Embryonic facial prominence (tissue), 1 donor: Measurements from ENCODE around the gene FUT8.

Experiments used
- DNase-seq: peaks from one replicate; pipeline ENCODE4 v3.0.0-alpha.2; 2016; ENCODE audit errors: extremely low spot score

FUT8 gene

DNA sequence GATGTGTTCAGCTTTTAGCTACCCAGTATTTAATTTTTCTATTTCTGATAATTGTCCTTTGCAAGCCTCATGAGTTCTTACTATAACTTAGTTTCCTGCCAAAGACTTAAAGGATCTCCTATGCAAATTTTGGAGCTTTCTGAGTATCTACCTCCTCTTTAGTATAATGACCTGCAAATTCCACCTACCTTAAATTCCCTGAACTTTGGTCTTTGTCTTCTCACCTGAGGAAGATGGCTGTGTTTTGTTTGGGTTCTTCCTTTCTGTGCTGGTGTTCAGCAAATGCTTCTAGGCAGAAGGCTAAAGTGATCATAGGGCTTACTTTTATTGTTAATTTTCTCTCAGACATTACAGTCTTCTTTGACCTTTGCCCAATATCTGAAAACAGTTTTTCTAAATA lies 142.8 kb downstream of the FUT8 start:
- no peak for DNase-seq

DNA sequence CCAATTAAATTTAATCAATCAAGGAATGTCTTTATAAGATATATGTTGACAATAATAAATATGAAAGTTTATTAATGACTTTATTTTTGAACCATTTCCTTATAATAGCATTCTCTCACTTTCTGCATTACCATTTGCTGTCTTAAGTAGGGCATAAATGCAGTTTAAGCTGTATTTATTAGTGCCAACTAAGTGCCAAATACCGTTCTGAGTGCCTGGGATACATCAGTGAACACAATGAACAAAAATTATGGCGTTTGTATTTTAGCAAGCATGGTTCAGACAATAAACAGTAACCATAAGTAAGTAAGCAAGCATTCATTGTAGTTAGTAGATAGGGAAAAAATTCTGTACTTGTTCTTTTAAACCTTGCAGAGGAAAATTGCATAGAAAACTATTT lies 145.8 kb downstream of the FUT8 start:
- no peak for DNase-seq

DNA sequence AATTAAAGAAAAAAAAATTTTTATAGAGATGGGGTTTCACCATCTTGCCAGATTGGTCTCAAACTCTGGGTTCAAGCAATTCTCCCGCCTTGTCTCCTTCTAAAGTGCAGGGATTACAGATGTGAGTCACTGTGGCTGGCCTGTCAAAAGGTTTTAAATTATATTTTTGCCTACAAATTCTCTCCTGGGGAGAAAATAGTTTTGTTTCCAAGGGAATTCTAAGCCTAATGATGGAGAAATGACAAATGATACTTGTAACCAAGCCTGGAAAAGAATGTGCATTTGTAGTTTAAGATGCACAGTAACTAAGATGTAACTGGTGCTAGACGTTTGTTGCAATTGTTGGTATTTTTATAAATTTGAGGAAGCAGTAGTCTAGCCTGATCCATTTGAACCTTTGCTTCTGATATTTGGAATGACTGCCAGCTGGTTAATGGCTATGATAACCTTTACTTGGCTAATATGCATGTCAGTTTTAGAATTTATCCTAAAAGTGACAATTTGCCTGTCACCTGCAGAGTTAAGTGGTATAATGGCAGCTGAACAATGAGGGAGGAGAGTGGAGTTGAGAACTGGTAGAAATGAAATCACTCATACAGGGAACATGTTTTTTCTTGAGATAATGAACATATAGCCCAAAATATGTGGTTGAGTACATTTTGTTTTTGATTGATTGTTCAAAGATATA lies 148.0 kb downstream of the FUT8 start:
- DNase-seq = no peak

DNA sequence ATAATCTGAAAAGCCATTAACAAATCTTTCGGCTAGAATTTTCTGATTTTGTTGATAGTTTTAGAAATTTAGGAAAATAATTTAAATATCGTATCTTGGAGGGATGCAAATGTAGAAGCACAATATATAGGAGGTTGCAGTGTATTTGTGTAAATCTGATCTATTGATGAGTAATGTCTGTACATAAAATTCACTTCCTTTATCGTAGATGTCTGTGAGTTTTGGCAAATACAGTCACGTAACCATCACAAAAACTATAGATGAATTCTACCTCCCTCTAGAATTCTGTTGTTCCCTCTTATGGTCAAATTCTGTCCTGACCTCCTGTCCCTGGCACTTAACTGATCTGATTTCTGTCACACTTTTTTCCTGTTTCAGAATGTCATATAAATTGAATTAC lies 151.8 kb downstream of the FUT8 start:
- no peak for DNase-seq

DNA sequence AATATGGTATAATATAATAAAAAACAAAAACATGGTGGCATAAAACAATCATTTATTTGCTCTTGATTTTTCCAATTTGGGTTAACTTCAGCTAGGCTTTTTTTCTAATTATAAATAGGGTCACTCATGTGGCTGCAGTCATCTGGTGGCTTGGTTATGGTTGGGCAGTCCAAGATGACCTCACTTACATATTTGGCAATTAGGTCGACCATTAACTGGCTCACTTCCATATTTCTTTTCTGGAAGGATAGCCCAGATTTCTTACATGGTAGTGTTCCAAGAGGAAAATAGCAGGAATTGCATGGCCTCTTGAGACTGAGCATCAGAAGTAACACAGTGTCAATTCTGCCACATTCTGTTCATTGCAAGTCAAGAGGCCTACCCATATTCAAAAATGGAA lies 153.4 kb downstream of the FUT8 start:
- DNase-seq = no peak

DNA sequence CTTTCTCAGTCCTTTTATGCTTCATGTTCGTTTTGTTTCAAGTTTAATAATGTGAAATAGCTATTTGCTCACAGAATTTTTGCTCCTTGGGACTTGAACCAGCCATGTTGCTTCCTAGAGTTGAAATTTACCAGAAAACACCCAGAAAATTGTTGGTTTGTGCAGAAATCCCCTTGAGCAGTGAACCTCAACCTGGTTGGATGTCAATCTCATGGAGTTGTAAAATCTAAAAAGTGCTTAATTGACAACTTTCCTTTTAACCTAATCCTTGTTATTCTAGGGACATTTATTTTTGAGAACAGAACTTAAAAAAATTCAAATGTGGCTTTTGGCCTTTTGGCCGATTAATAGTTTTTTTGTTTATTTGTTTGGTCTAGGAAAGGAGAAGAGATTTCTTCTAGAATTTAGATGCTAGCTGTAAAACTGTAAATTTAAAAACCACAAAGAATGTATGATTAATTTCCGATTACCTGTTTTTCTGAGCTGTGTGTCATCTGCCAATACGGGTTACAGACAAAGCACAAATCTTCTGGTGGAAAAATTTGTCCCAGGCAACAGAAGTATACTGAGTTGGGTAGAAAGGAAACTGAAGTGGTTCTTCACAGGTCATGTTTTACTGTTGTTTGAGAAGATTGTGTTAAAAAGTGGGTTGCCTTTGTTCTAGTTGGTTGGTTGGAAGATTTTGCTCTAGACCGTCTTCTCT lies 154.4 kb downstream of the FUT8 start:
- DNase-seq = no peak

DNA sequence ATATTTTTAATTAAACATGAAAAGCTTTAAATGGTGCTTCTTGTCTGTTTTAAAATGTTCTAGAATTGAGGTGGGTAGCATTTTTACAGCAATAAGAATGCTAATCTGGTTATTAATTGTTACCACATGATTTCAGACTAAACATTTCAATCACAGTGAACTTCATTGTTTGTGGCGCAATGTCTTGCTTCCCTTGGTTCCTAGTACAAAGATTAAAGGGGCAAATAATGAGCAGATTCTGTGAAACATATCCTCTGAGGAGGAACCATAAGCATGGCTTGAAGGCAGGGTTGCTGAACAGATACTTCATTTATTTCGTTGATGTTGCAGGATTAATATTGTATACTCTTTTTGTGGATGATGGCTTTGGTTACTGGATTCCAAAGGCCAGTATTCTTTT lies 162.1 kb downstream of the FUT8 start:
- no peak for DNase-seq

DNA sequence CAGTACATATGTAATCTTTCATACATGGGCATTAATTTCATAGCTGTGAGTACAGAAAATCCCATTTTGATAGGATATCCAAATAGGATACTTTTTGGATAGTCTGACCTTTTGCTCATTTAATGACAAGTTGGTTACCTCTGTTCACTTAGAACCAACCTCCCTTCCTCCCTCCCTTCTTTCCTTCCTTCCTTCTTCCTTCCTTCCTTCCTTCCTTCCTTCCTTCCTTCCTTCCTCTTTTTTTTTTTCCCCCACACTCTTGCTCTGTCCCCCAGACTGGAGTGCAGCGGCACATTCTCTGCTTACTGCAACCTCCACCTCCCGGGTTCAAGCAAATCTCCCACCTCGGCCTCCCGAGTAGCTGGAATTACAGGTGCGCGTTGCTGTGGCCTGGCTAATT lies 162.9 kb downstream of the FUT8 start:
- DNase-seq = no peak

DNA sequence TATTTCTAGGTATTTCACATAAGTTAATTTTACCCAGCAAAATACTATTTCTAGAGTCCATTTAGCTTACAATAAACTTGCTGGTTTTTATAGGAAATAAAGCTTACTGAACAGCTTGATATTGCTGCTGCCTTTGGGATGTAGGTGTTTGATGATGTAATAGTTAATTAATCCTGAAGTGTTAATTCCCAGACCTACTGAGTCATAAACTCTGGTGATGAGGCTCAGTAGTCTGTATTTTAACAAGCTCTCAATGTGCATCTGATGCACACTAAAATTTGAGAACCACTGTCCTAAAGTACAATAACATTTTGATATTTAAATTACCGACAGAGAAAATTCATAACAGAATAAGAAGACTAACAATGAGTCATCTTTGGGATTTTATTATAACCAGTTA lies 168.4 kb downstream of the FUT8 start:
- DNase-seq = no peak

DNA sequence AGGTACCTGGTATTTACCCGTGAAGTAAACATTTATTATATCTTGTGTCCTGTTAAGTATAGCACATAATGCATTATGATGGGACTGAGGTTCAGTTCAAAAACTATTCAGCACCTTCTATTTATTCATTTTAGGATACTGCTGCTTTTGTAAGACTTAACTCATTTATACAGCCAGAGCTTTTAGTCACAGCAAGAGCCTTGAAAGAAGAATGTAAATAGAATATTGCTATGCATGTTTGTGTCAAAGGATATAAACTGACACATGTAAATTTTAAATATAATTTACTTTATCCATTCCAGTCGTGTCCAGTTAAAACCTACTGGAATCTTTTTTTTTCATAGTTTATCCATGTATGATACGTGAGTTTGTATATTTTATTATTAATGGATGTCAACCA lies 168.8 kb downstream of the FUT8 start:
- DNase-seq = no peak

DNA sequence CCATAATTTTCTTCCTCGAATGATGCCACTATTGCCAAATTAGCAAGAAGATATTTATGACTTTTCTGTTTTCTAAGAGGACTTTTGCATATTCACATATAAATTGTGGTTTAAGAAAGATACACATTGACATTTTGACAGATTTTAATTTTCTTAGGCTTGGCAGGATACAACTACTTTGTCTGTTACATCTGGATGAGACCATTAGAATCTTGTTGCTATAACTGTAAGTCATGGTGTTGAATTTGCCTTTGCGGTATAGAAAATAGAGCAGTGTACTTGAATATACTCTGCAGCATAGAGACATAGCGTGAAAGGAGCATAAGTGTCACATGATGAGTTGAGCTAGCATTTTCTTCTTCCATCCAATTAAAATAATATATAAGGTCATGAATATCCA lies 169.3 kb downstream of the FUT8 start:
- DNase-seq = no peak

DNA sequence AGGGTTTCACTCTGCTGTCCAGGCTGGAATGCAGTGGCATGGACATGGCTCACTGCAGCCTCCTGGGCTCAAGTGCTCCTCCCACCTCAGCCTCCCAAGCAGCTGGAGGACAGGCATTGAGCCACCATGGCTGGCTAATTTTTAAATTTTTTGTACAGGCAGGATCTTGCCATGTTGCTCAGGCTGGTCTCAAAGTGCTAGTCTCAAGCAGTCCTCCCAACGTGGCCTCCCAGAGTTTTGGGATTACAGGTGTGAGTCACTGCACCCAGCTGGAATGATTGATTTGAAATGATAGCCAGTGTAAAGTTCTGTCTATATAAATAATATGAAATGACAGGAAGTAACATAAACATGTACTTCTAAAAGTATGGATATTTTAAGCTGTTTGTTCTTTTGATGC lies 172.7 kb downstream of the FUT8 start:
- DNase-seq = no peak

DNA sequence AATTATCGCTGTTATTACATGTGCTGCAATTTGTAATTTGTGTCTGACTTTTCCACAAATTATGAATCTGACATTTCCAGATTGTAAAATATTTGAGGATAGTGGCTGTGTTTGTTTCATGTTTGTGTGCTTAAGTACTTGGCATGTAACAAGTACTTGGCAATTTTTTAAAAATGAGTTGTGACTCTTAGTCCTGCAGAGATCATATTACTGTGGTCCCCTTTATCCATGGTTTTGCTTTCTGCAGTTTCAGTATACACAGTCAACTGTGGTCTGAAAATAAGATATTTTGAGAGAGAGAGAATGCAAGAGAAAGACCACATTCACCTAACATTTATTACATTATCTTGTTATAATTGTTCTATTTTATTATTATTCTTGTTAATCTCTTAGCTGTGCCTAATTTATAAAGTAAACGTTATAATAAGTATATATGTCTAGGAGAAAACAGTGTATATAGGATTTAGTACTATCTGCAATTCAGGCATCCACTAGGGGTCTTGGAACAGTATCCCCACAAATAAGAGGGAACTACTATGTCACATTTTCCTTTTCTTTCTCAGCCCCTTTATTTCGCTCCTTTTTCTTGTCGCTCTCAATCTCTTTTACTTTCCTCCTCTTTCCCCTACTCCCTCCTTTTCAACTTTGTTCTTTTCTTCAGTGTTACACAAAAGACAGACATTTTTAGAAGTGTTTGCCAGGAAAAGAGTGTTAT lies 176.1 kb downstream of the FUT8 start:
- DNase-seq = no peak

DNA sequence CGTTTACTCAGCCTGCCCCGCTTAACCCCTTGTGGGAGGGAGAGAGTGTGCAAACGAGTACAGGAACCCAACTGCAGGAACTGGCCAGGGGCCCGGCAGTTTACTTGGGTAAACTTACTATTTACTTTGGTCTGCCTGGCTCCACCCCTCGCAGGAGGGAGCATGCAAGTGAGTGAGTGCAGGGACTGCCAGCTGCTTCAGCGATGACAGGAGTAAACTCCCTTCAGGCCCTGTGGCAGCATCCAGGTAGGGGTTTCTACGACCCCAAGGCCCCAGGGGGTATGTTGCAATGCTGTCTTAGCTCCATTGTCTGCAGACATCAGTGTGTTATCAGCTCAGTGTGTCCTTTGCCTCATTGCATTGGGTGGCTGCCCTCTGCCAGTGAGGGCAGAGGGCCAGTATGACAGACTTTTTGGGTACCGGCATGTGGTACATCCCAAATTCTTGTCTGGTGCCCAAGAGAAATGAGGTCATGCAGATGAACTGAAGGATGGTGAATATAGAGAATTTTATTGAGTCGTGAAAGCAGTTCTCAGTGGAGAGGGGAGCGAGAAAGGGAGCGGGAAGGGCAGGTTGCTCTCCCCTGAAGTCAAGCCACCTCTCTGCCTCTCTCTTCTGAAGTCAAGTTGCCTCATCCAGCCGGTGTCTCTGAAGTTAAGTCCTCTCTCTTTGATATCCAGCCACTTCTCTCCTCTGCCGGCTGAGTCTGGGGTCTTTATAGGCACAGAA lies 181.8 kb downstream of the FUT8 start:
- no peak for DNase-seq

DNA sequence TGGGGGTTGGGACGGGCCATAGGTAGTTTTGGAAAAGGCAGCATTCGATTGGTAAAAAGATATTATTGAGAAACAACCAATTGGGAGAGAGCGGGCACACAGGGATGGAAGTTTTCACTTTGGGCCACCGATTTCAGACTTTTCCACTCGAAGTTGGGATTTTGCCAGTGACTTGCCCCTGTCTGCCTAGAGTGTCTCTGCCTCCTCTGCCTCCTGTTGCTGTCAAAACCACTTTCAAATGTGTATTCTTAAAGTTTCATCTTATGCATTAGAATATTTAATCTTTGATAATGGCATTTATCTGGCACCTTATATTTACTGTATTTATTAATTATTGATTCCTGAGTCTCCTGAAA lies 182.3 kb downstream of the FUT8 start:
- DNase-seq = no peak

DNA sequence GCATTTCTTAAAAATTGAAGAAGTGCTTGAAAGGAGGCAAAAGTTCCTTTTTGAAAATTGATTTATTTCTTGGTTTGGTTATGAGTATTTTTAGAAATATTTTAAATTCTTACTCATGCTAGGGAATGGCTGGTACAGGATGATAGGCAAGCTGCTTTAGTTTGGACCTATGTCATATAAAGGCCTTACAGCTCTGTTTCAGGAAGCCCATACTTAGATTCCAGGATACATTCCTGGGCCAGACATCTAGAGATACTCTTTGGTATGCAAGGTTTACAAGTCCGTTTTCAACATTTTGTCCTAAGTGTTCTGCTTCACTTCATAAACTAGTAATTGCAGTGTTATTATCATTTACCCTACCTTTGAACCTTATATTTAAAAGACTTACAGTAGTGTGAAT lies 186.8 kb downstream of the FUT8 start:
- no peak for DNase-seq

DNA sequence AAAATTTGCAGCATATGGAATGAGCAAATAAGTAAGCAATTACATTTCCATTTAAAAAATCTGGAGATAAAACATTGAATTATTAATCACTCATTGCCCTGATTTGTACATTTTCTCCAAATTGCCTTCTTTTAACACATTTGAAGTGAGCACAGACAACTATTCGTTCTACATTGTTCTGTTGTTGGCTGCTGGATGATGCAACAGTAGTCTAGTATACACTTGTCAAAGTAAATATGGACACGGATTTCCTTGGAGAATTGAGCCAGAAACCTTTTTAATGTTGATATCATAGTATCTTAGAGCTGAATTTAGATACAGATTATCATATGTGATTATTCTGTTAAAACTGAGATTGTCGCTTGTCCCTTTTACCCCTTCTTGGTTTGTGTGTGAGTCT lies 188.2 kb downstream of the FUT8 start:
- DNase-seq = no peak

DNA sequence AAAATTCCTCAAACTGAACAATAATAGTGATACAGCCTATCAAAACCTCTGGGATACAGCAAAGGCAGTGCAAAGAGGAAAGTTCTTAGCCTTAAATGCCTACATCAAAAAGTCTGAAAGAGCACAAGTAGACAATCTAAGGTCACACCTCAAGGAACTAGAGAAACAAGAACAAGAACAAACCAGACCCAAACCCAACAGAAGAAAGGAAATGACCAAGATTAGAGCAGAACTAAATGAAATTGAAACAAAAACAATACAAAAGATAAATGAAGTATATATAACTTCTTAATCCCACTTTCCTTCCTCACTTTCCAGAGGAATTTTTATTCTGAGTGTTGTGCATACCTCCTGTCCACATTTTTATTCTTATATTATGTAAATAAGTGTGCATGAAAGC lies 192.0 kb downstream of the FUT8 start:
- no peak for DNase-seq

DNA sequence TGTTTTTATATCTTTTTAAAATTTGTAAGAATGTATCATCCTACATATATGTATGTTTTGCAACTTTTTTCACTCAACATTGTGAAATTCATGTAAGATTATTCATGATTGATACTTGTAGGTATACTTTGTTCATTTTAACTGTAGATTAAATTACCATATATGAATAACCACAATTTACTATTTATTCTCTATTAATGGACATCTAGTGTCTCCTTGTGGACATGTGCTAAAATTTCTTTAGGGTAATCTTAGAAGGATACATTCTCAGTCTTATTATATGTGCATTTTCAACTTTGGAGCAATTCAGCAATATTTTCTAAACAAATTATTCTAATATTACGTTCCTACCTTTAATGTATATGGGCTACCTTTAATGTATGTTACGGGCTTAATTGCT lies 192.4 kb downstream of the FUT8 start:
- DNase-seq = no peak

DNA sequence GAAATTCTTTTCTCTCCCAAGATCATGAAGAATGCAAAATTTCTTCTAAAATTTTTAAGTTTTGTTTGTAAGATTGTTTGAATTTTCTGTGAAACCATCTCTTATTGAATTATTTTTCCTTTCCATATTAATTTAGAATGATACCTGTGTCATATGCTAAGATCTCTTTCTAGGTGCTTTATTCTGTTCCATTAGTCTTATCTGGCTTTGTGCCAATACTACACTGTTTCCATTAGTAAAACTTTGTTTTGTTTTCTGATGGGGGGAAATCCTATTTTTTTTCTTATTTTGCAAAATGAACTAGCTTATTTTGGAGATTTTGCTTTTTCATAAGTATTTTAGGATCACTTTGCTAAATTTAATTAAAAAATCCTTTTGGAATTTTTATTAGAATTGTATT lies 193.9 kb downstream of the FUT8 start:
- DNase-seq = no peak

DNA sequence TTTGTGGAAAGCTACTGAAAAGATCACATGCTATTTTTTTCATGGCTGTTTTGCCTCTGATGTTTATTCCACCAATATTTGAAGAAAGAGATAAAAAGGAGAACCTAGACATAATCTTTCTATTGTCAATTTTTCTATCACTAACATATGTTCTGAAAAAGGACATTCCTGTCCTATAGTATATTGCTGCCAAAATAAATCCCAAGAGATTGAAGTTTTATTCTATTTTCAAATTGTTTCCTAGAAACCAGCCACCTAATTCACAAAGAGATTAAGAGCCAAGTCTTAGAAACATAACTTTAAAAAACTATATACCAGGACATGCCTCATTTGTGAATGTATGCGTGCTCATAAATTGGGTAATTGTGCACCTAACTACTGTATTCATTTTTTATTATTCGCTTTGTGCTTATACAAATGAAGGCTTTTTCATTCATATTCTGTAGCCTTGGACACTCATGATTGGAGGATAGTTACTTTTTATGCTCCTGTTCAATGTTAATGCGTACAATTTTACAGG lies 200.7 kb downstream of the FUT8 start:
- no peak for DNase-seq

DNA sequence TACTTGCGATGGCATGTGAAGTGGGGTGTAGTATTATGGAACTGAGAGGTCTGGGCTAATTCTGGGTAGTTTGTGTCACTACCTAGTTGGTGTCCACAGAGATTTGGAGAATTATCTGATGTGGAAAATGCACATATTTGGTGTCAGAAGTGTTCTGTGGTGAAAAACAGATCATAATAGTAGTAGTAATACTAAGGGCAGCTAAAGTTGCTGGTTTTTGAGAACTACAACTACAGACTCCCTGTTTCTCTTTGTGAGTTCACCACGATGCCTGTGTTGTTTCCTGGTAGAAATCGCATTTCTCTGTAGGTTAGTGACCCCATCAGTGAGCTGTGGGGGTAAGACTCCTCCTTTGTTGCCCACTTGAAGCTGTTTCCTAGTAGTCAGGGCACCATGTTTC lies 206.5 kb downstream of the FUT8 start:
- DNase-seq = no peak
